ENCODE data around the gene HNRNPA2B1. TPM values are rescaled to one million over a fixed set of nuclear protein-coding genes. Genes with fewer than 3 reads are reported as not detected.
"Not testable (repeated sequence)": the region's sequence is repeated elsewhere in the genome, so short reads cannot be mapped to it uniquely, and the experiment has no call there.

HNRNPA2B1 gene
- total RNA-seq, 1 donor from 2014 or later: 815 TPM

DNA sequence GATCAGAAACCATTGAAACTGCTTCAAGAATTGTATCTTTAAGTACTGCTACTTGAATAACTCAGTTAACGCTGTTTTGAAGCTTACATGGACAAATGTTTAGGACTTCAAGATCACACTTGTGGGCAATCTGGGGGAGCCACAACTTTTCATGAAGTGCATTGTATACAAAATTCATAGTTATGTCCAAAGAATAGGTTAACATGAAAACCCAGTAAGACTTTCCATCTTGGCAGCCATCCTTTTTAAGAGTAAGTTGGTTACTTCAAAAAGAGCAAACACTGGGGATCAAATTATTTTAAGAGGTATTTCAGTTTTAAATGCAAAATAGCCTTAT lies 14.7 kb downstream of the HNRNPA2B1 start:
- intact Hi-C loops (cut with micrococcal nuclease): loop anchor here (2.0 kb wide), 1 partner anchor 95 kb away; no protein-coding TSS in a partner anchor

DNA sequence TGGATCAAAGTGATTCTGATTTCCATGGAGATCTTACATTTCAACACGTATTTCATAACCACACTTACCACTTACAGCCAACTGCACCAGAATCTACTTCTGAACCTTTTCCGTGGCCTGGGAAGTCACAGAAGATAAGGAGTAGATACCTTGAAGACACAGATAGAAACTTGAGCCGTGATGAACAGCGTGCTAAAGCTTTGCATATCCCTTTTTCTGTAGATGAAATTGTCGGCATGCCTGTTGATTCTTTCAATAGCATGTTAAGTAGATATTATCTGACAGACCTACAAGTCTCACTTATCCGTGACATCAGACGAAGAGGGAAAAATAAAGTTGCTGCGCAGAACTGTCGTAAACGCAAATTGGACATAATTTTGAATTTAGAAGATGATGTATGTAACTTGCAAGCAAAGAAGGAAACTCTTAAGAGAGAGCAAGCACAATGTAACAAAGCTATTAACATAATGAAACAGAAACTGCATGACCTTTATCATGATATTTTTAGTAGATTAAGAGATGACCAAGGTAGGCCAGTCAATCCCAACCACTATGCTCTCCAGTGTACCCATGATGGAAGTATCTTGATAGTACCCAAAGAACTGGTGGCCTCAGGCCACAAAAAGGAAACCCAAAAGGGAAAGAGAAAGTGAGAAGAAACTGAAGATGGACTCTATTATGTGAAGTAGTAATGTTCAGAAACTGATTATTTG lies 15.3 kb downstream of the HNRNPA2B1 start:
- intact Hi-C loops (cut with micrococcal nuclease): no loop called here

DNA sequence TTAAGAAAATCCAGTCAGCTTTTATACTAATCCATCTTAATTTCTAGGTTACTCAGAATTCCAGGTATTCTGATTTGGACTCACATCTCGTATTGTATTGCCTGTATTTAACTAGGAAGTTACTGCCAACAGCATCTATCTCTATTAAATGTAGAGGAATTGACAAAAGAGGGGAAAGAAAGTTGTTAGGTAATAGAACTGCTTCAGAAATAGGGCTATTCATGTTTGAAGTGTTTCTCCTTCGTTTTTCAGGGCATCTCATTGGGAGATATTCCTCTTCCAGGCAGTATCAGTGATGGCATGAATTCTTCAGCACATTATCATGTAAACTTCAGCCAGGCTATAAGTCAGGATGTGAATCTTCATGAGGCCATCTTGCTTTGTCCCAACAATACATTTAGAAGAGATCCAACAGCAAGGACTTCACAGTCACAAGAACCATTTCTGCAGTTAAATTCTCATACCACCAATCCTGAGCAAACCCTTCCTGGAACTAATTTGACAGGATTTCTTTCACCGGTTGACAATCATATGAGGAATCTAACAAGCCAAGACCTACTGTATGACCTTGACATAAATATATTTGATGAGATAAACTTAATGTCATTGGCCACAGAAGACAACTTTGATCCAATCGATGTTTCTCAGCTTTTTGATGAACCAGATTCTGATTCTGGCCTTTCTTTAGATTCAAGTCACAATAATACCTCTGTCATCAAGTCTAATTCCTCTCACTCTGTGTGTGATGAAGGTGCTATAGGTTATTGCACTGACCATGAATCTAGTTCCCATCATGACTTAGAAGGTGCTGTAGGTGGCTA lies 16.1 kb downstream of the HNRNPA2B1 start:
- intact Hi-C loops (cut with micrococcal nuclease): not testable (repeated sequence)

DNA sequence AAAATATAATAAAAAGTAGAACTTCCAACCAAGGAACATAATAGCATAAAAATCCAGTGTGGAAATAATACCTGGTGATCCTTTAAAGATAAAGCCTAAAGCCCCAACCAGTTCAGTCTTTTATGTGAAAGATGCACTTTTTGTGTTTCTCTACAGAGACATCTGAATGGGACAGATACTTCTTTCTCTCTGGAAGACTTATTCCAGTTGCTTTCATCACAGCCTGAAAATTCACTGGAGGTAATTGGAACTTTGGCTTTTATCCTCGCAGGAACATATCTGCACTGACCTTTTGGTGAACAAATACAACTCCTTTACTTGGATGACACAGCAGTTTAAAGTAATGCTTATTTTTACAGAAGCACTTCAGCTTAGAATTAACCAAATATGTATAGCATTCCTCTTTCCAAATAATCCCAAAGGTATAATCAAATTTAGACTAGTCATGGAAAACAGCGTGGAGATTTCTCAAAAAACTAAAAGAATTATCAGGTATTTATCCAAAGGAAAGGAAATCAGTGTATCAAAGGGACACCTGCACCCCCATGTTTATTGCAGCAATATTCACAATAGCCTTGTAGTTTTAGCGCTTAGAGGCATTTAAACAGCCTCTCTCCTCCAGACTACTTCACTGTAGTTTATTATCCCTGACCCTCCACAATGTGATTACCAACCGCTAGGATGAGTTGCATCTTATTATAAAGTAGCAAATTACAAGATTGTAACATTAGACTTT lies 16.8 kb downstream of the HNRNPA2B1 start:
- intact Hi-C loops (cut with micrococcal nuclease): no loop called here

DNA sequence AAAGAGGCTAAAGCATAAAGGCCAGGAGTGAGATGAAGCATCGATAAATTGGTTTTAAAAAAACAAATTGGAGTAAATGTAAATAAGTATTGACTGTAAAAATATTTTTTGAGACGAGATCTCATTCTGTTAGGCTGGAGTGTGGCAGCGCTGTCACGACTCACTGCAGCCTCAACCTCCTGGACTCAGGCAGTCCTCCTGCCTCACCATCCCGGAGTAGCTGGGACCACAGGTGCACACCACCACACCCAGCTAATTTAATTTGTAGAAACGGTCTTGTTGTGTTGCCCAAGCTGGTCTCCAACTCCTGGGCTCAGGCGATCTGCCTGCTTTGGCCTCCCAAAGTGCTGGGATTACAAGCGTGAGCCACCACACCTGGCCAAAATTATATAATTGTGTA lies 17.8 kb downstream of the HNRNPA2B1 start:
- intact Hi-C loops (cut with micrococcal nuclease): no loop called here

DNA sequence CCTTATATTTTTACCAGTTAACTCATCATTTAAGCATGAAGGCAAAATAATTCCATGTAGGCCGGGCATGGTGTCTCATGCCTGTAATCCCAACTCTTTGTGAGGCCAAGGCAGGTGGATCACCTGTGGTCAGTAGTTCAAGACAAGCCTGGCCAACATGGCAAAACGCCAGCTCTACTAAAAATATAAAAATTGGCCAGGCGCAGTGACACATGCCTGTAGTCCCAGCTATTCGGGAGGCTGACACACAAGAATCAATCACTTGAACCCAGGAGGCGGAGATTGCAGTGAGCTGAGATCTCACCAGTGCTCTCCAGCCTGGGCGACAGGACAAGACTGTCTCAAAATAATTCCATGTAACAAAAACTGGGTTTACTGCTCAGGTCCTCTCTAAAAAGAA lies 18.3 kb downstream of the HNRNPA2B1 start:
- intact Hi-C loops (cut with micrococcal nuclease): no loop called here

DNA sequence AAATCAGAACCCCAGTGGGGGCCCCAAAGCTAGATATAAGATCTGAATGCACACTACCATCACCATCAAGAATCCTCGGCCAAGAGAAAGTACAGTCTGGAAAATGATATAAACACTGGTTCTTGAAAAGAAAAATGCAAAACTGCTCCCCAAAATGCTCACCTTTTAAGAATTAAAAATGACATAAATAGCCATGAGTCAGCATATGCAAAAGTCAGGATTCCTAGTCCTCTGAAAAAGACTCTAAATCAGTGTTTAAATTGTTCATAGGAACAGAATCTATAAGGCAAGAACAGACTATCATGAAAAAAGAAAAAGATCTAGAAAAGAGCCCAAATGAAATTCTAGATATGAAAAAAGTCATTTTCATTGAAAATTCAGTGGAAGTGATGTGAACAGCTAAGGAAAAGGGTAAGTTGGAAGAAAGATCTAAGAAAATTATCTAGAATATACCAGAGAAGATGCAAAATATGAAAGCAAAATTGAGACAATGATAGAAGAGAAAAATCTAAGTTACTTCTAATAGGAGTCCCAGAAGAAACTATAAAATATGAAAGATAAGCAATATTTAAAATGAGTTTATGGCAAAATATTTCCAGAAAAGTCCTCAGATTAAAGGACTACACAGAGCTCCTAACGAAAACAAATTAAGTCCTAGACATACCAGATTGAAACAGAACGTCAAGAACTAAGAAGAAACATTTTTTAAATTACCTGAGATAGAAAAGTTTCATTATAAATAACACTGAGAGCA lies 18.9 kb downstream of the HNRNPA2B1 start:
- intact Hi-C loops (cut with micrococcal nuclease): no loop called here

DNA sequence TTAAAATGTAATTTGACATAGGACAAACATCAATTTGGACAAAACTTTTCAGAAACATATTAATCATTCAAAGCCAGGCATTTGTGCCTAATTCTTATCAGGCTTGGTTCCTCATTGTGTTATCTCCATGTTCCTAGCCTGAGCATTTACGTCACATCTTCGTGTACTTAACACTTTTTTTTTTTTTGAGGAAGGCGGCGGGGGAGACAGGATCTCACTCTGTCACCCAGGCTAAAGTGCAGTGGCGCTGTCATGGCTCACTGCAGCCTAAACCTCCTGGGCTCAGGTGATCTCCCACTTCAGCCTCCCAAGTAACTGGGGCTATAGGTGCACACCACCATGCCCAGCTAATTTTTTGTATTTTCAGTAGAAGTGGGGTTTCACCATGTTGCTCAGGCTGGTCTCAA lies 19.8 kb downstream of the HNRNPA2B1 start:
- intact Hi-C loops (cut with micrococcal nuclease): no loop called here

DNA sequence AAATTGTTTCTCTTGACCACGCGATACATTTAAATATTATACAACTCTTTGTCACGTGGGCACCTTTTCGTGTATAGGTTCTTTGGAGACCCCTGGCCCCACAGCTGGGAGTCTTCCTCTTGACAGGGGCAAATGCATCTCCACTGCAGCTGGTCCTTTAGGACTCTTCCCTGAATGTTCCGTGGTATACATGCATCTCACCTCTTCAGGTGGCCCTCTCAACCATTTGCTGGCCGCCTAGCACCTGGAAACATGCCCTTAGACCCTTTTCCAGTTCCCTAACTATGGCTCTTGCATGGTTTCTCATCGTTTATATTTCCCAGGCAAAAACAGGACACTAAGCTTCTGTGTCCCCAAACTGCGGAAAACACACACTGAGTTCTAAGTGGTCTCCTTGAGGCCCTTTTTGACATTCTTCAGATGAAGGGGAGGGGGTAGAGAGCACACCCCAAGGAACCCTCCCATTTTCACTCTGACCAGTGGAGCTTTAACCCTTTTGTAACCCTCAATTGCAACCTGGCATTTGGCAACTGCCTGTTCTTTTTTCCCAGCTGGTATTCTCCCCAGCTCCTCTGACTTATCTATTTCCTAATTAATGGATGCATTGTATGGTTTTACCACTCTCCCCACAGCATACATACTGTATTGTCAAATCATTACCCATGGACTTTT lies 20.6 kb downstream of the HNRNPA2B1 start:
- intact Hi-C loops (cut with micrococcal nuclease): no loop called here

DNA sequence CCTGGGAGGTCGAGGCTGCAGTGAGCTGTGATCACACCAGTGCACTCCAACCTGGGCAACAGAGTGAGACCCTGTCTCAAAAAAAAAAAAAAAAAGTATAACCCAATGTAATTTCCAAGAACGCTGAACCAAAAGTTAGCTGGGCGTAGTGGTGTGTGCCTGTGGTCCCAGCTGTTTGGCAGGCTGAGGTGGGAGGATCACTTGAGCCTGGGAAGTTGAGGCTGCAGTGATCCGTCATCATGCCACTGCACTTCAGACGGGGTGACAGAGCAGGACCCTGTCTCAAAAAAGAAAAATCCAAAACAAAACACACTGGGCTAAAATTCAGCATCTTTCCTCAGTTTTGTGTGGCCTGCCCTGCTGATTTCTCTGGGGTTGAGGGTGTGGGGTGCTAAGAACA lies 21.1 kb downstream of the HNRNPA2B1 start:
- intact Hi-C loops (cut with micrococcal nuclease): no loop called here

DNA sequence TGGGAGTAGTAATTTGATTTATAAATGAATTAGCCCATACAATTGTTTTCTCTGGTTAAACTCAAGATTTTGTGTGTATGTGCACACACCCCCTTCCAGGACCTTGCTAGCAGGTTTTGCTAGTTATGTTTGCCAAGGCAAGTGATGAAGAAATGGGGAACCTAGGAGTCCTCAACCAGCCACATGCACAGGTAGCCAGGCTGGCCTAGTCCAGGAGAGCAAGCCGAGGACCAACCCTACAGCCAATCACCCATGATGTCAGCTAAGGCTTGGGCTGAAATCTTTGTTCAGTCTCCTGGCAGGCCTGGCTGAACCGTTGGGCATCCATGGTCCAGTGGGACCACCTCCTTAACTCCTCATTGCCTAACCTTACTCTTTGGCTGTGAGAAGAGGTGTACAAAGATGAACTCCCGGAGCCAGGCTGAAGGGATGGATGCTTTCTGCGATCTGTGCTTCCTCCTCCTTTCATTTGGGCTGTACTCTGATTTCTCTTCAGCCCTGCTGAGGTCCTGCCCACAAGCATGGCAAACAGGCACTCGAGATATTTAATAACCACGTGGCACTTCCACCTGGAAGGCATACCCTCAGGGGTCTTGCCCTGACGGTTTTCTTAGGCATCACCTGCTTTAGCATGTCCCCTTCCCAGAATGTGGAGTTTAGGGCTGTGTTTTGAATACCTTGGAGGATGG lies 22.1 kb downstream of the HNRNPA2B1 start:
- intact Hi-C loops (cut with micrococcal nuclease): no loop called here

DNA sequence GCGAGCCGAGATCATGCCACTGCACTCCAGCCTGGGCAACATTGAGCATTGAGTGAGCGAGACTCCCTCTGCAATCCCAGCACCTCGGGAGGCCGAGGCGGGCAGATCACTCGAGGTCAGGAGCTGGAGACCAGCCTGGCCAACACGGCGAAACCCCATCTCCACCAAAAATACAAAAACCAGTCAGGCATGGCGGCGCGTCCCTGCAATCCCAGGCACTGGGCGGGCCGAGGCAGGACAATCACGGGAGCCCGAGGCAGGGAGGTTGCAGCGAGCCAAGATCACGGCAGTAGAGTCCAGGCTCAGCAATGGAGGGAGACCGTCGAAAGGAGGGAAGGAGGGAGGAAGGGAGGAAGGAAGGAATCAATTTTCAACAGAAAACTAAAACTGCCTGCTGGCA lies 23.3 kb downstream of the HNRNPA2B1 start:
- intact Hi-C loops (cut with micrococcal nuclease): not testable (repeated sequence)

DNA sequence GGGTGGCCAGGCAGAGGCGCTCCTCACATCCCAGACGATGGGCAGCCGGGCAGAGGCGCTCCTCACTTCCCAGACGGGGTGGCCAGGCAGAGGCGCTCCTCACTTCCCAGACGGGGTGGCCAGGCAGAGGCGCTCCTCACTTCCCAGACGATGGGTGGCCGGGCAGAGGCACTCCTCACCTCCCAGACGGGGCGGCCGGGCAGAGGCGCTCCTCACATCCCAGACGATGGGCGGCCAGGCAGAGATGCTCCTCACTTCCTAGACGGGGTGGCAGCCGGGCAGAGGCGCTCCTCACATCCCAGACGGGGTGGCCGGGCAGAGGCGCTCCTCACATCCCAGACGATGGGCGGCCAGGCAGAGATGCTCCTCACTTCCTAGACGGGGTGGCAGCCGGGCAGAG lies 23.9 kb downstream of the HNRNPA2B1 start:
- intact Hi-C loops (cut with micrococcal nuclease): not testable (repeated sequence)

DNA sequence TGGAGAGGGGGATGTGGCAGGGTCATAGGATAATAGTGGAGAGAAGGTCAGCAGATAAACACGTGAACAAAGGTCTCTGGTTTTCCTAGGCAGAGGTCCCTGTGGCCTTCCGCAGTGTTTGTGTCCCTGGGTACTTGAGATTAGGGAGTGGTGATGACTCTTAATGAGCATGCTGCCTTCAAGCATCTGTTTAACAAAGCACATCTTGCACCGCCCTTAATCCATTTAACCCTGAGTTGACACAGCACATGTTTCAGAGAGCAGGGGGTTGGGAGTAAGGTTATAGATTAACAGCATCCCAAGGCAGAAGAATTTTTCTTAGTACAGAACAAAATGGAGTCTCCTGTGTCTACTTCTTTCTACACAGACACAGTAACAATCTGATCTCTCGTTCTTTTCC lies 24.6 kb downstream of the HNRNPA2B1 start:
- intact Hi-C loops (cut with micrococcal nuclease): not testable (repeated sequence)

DNA sequence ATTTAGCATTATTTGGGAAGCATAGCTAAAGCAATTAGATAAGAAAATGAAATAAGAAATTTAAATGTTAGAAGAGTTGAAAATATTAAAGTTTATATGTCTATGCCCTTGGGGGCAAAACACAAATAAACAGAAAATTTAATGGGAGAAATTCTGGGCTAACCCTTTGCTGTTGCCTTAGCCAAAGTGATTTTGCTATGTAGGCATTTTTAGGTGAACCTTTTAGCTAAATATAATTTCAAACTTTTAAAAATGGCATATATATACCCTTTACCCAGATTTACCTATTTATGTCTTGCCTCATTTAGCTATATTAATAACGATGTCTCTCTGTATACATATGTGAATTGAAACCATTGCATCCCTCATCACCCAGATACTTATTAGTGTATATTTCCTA lies 28.5 kb downstream of the HNRNPA2B1 start:
- intact Hi-C loops (cut with micrococcal nuclease): no loop called here

DNA sequence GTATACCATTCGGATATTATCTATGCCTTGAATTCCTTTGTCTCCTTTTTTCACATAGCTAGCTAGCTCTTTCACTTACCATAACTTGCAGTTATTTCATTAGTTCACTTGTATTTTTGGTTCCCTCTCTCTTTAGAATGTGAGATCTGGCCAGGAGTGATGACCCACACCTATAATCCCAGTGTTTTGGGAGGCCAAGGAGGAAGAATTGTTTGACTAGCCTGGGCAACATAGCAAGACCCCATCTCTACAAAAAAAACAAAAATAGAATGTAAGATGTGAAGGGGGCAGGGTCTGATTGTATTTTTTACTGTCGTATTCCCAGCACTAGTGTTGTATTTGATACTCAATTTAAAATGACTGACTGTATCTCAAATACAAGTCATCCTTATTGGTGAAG lies 28.9 kb downstream of the HNRNPA2B1 start:
- intact Hi-C loops (cut with micrococcal nuclease): no loop called here

DNA sequence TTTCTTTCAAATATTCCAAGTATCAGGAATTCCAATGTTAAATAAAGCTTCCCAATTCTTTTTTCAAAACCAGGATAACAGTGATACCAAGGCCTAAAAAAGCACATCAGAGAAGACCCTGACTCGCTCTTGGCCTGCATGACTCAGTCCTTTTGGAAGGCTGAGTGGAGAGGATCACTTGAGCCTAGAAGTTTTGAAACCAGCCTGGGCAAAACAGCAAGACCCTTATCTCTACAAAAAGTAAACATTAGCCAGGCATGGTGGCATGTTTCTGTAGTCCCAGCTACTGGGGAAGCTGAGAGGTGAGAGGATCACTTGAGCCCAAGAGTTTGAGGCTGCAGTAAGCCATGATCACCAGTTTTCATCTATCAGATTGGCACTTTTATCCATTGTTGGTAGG lies 29.9 kb downstream of the HNRNPA2B1 start:
- intact Hi-C loops (cut with micrococcal nuclease): no loop called here

DNA sequence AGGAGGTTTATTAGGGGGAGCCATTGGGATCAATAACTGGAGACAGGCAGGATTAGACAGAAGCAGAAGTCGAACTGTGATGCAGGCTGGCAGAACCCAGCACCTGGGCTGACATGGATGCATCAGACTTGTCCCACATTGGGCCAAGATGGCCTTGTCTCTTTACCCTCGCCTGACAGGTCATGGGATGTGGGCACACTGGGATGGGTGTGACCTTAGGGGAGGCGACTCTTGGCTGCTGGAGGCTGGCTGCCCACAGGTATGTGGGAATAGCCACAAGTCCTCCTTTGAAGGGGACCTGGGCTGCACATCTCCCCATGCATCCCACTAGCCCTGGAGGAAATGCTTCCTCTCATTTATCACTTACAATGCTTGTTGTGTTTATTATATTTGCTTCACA lies 31.3 kb downstream of the HNRNPA2B1 start:
- intact Hi-C loops (cut with micrococcal nuclease): no loop called here

DNA sequence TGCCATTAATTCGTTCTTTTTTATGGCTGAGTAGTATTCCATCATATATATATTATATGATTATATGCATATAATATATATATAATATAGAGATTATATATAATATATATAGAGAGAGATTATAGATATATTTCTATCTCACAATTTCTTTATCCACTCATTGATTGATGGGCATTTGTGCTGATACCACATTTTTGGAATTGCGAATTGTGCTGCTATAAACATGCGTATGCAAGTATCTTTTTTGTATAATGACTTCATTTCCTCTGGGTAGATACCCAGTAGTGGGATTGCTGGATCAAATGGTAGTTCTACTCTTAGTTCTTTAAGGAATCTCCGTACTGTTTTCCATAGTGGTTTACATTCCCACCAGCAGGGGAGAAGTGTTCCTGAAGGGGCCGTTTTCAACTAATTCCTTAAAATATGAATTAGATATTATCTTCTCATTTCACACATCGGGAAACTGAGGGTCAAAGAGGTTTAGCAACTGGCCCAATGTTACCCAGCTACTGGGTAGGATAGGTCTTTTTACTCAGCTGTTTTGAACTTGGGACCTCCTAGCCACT lies 32.0 kb downstream of the HNRNPA2B1 start:
- intact Hi-C loops (cut with micrococcal nuclease): no loop called here

Data from T-helper 2 cell treated with Interferon-gamma antibody and Interleukin-4, amounts not matched to agents 100 ng/mL and 5 ng/mL, for 36 hours (primary cell).